Endothelial cell of umbilical vein (primary cell): ENCODE data around the gene PANX1. TPM values are rescaled to one million over a fixed set of nuclear protein-coding genes. Genes with fewer than 3 reads are reported as not detected.

Experiments used
- BruUV-seq: library from RNA; stranded (reverse); fragments of 400-500 nt; replicated peaks from 2 replicates; lab custom pipeline; 2021; lab: Mats Ljungman, UMichigan
- CTCF ChIA-PET: fragments of 300-600, 350-600 bp; sonication (Branson Sonifier 250); formaldehyde crosslinking; loops from one replicate; lab custom pipeline; 2021; ENCODE audit warnings: antibody characterized with exemption, inconsistent platforms; lab: Charles Lee
- POLR2A ChIA-PET: fragments of 300-600, 350-600 bp; sonication (Branson Sonifier 250); formaldehyde crosslinking; loops from one replicate; lab custom pipeline; 2021; ENCODE audit warnings: antibody characterized with exemption, inconsistent platforms; lab: Charles Lee
- DNase-seq: peaks from one replicate; pipeline ENCODE4 v3.0.0-alpha.2; 2011; ENCODE audit warnings: low read depth, low spot score
- FAIRE-seq: peaks from 2 replicates; lab custom pipeline; 2011; peaks lifted over from hg19 to GRCh38; lab: Jason Lieb, UNC
- H2AFZ ChIP-seq: 2 replicates; pipeline ENCODE4 v1.6.0; 2012; ENCODE audit warnings: low read depth, low read length, control low read depth, inconsistent platforms
- H3K27ac ChIP-seq: 2 replicates; pipeline ENCODE4 v1.5.1; 2011; ENCODE audit warnings: low read depth, mild to moderate bottlenecking, control low read depth, low read length, moderate library complexity; ENCODE audit not compliant: insufficient read depth
- H3K27me3 ChIP-seq, 2 experiments: 2 replicates each; pipeline versions ENCODE4 v1.6.0 to v1.6.1; 2011; ENCODE audit warnings: low read length in 2 of 2, mixed read lengths in 1 of 2; ENCODE audit not compliant: control insufficient read depth in 2 of 2, insufficient read depth in 2 of 2
- H3K36me3 ChIP-seq, 2 experiments: 2 replicates in 1 of 2; 3 replicates in 1 of 2; pipeline ENCODE4 v1.5.1; 2011; ENCODE audit warnings: low read length in 2 of 2, mild to moderate bottlenecking in 1 of 2, moderate library complexity in 1 of 2; ENCODE audit not compliant: control insufficient read depth in 2 of 2, insufficient read depth in 2 of 2; ENCODE audit errors: extremely low read depth in 1 of 2
- H3K4me1 ChIP-seq: 3 replicates; pipeline ENCODE4 v1.5.1; 2011; ENCODE audit warnings: mild to moderate bottlenecking, low read length; ENCODE audit not compliant: control insufficient read depth, insufficient read depth; ENCODE audit errors: extremely low read depth
- H3K4me2 ChIP-seq: 2 replicates; pipeline ENCODE4 v1.6.1; 2011; ENCODE audit warnings: low read length, control low read depth, mixed read lengths; ENCODE audit not compliant: insufficient read depth
- H3K4me3 ChIP-seq, 3 experiments: fragments of 200-600 bp in 1 of 3; sonication (generic), shearing (Covaris generic) in 1 of 3; replicated peaks in 1 of 3; 2 replicates each; pipeline ENCODE4 v1.5.1; 2011 to 2016; ENCODE audit warnings: control low read depth in 3 of 3, low read length in 3 of 3, mild to moderate bottlenecking in 2 of 3, inconsistent platforms in 1 of 3, low read depth in 1 of 3, moderate library complexity in 1 of 3; ENCODE audit not compliant: insufficient read depth in 1 of 3
- H3K79me2 ChIP-seq: 2 replicates; pipeline ENCODE4 v1.6.0; 2012; ENCODE audit warnings: low read length, inconsistent platforms; ENCODE audit not compliant: control insufficient read depth, insufficient read depth
- H3K9ac ChIP-seq: replicated peaks from 2 replicates; pipeline ENCODE3; 2011; ENCODE audit warnings: low read length, control low read depth; ENCODE audit not compliant: insufficient read depth; ENCODE audit errors: extremely low read depth
- H3K9me1 ChIP-seq: replicated peaks from 3 replicates; pipeline ENCODE4 v1.6.0; 2011; ENCODE audit warnings: mild to moderate bottlenecking, low read length; ENCODE audit not compliant: control insufficient read depth, insufficient read depth; ENCODE audit errors: extremely low read depth
- H3K9me3 ChIP-seq: replicated peaks from 2 replicates; pipeline ENCODE4 v1.5.1; 2012; ENCODE audit warnings: low read length, inconsistent platforms; ENCODE audit not compliant: control insufficient read depth, insufficient read depth
- H4K20me1 ChIP-seq: replicated peaks from 2 replicates; pipeline ENCODE3; 2011; ENCODE audit warnings: mild to moderate bottlenecking, low read length; ENCODE audit not compliant: control insufficient read depth, insufficient read depth; ENCODE audit errors: extremely low read depth
- CTCF ChIP-seq, 2 donors: IDR thresholded peaks; 1 replicate in 1 of 2; 2 replicates in 1 of 2; pipeline ENCODE4 v1.5.1; 2011; ENCODE audit warnings: low read length in 2 of 2, mild to moderate bottlenecking in 2 of 2, moderate library complexity in 2 of 2, control low read depth in 1 of 2, inconsistent platforms in 1 of 2, low read depth in 1 of 2; ENCODE audit not compliant: insufficient read depth in 1 of 2; ENCODE audit errors: extremely low read depth in 1 of 2
- EZH2 ChIP-seq: IDR thresholded peaks from 2 replicates; pipeline ENCODE4 v1.6.1; 2012; ENCODE audit warnings: borderline replicate concordance, low read depth, mild to moderate bottlenecking, moderate library complexity, low read length, inconsistent platforms; ENCODE audit not compliant: severe bottlenecking
- FOS ChIP-seq: IDR thresholded peaks from 2 replicates; pipeline ENCODE4 v1.6.1; 2011; ENCODE audit warnings: mild to moderate bottlenecking, low read length, moderate library complexity, borderline replicate concordance; ENCODE audit not compliant: insufficient read depth
- MAX ChIP-seq: IDR thresholded peaks from 2 replicates; pipeline ENCODE4 v1.6.1; 2011; ENCODE audit not compliant: insufficient read depth, insufficient read length
- POLR2A ChIP-seq: IDR thresholded peaks from 2 replicates; pipeline ENCODE4 v1.6.1; 2012; ENCODE audit warnings: low read depth, mild to moderate bottlenecking, control low read depth, low read length
- POLR2AphosphoS5 ChIP-seq: IDR thresholded peaks from 2 replicates; pipeline ENCODE4 v1.6.1; 2012; ENCODE audit warnings: low read depth, mild to moderate bottlenecking, control low read depth, low read length, moderate library complexity; ENCODE audit not compliant: insufficient read depth
- dilution Hi-C: fragments of 300-500 bp; cut with MboI; formaldehyde crosslinking; loops from one replicate; pipeline ENCODE4 v1.15.0; 2019; ENCODE audit warnings: low sequenced_read_pairs; ENCODE audit not compliant: extremely low pct_ligation_motif_present
- intact Hi-C: fragments of 100-400 bp; cut with micrococcal nuclease; formaldehyde crosslinking; loops from one replicate; pipeline ENCODE4 v1.10.0; 2022
- polyA plus RNA-seq, 4 experiments: library from polyadenylated mRNA; depleted of rRNA in 3 of 4; stranded (reverse) in 3 of 4; unstranded in 1 of 4; fragments of >200 nt; gene quantifications; 2 replicates each; pipeline versions ENCODE4 v1.2.1 to v1.2.3, GENCODE V29; 2011 to 2012; ENCODE audit warnings: missing spikeins in 1 of 4
- total RNA-seq: library from RNA; stranded (reverse); gene quantifications from 2 replicates; pipeline ENCODE4 v1.2.3, GENCODE V29; 2021

Gene PANX1
- total and polyA plus RNA-seq, 2 donors (not counting 3 experiments of a cell fraction or from before 2014, with no cell fraction given) = 9.5 to 20.9 TPM

- intact Hi-C loops = loop anchor here (1.0 to 5.0 kb wide), 4 partner anchors 14 to 607 kb away; partner anchors contain the start of genes PANX1 and SMCO4
- H3K79me2 ChIP-seq = peaks cover 70% of the 10 kb centered on the region
- H3K4me3 ChIP-seq = no peak overlapping the region
- FAIRE-seq = peak; percentile 95
- peak overlapping the region; percentile 5 for H3K4me2 ChIP-seq
- BruUV-seq = no TSS peak
- POLR2A ChIA-PET = interaction anchor here (1.0 kb wide), 1 partner anchor 21 kb away, joined by 3 read pairs; the partner anchor contains the start of gene PANX1
- H2AFZ ChIP-seq = no peak overlapping the region
- H3K27me3 ChIP-seq = no peaks in the 10 kb centered on the region
- peak; percentile 93 for DNase-seq
- H3K9me3 ChIP-seq = no peaks in the 10 kb centered on the region
- dilution Hi-C loops = no loop called here
- no peaks in the 10 kb centered on the region for H3K36me3 ChIP-seq
- no peaks in the 10 kb centered on the region for H4K20me1 ChIP-seq
- no peak overlapping the region for H3K9ac ChIP-seq
- CTCF ChIA-PET = interaction anchor here (0.8 to 2.1 kb wide), 5 partner anchors 9 to 34 kb away, joined by 4 to 11 read pairs (median 7); partner anchors contain the start of gene PANX1
- no peaks in the 10 kb centered on the region for H3K9me1 ChIP-seq
- H3K4me1 ChIP-seq = peaks cover 34% of the 10 kb centered on the region
- H3K27ac ChIP-seq = peak overlapping the region; percentile 50
- TF ChIP-seq FOS (no peak), MAX (no peak), CTCF (IDR thresholded peaks at IDR 0.05; ENCODE audit: extremely low read depth in 1 of 2, insufficient read depth in 1 of 2, low read depth in 1 of 2, low read length in 2 of 2) (no peak), POLR2AphosphoS5 (peak; percentile 49), POLR2A (peak; percentile 36), EZH2 (no peak)
Measured at GRCh38 chr11:94149431-94150017, 20.9 kb downstream of the PANX1 start.
